DND-41 (cell line): Measurements from ENCODE around the gene DDRGK1.

ENCODE experiments used
- ATAC-seq: fragments of 200-7000 bp; cut with Tn5 transposase; 3 replicates; pipeline ENCODE4 v1.9.1; 2021; ENCODE audit warnings: low read depth; ENCODE audit not compliant: insufficient read depth
- DNase-seq: peaks from one replicate; pipeline ENCODE4 v3.0.0-alpha.2; 2020
- H2AFZ ChIP-seq: 2 replicates; pipeline ENCODE4 v1.6.0; 2012; ENCODE audit warnings: low read depth, low read length
- H3K27ac ChIP-seq: 2 replicates; pipeline ENCODE4 v1.5.1; 2012; ENCODE audit warnings: low read length, inconsistent platforms
- H3K27me3 ChIP-seq: fragments of 200-600 bp; sonication (generic); 2 replicates; pipeline ENCODE4 v1.6.0; 2012; ENCODE audit warnings: low read length, mild to moderate bottlenecking, inconsistent platforms; ENCODE audit not compliant: insufficient read depth, poor library complexity
- H3K36me3 ChIP-seq: 2 replicates; pipeline ENCODE4 v1.5.1; 2012; ENCODE audit warnings: low read length, inconsistent platforms; ENCODE audit not compliant: insufficient read depth
- H3K4me1 ChIP-seq: 2 replicates; pipeline ENCODE4 v1.5.1; 2012; ENCODE audit warnings: mild to moderate bottlenecking, low read length; ENCODE audit not compliant: insufficient read depth
- H3K4me2 ChIP-seq: 2 replicates; pipeline ENCODE4 v1.6.0; 2012; ENCODE audit warnings: mild to moderate bottlenecking, moderate library complexity, low read length, inconsistent platforms; ENCODE audit not compliant: insufficient read depth
- H3K4me3 ChIP-seq, 2 experiments: fragments of 200-600 bp in 1 of 2; shearing (Covaris generic) in 1 of 2; 2 replicates each; pipeline ENCODE4 v1.5.1; 2012 to 2016; ENCODE audit warnings: inconsistent platforms in 2 of 2, low read length in 2 of 2, mild to moderate bottlenecking in 2 of 2, low read depth in 1 of 2, moderate library complexity in 1 of 2
- H3K79me2 ChIP-seq: 2 replicates; pipeline ENCODE4 v1.6.0; 2012; ENCODE audit warnings: low read length, inconsistent platforms; ENCODE audit not compliant: insufficient read depth
- H3K9ac ChIP-seq: 2 replicates; pipeline ENCODE4 v1.6.0; 2012; ENCODE audit warnings: low read depth, mild to moderate bottlenecking, inconsistent platforms, low read length, moderate library complexity
- H3K9me3 ChIP-seq: 2 replicates; pipeline ENCODE4 v1.5.1; 2012; ENCODE audit warnings: low read length, moderate library complexity, mild to moderate bottlenecking, inconsistent platforms; ENCODE audit not compliant: insufficient read depth, severe bottlenecking
- H4K20me1 ChIP-seq: 2 replicates; pipeline ENCODE4 v1.6.0; 2012; ENCODE audit warnings: low read length; ENCODE audit not compliant: insufficient read depth
- EZH2 ChIP-seq: IDR thresholded peaks from 3 replicates; pipeline ENCODE4 v1.6.1; 2012; ENCODE audit warnings: borderline replicate concordance, low read depth, mild to moderate bottlenecking, moderate library complexity, low read length, inconsistent platforms; ENCODE audit not compliant: severe bottlenecking
- TF ChIP-seq, protein P1 (sequence below): IDR thresholded peaks from 2 replicates; pipeline ENCODE4 v1.5.1; 2012; ENCODE audit warnings: borderline replicate concordance, low read length, moderate library complexity, mild to moderate bottlenecking; ENCODE audit not compliant: poor library complexity, severe bottlenecking; ENCODE audit errors: extremely low read depth

The DDRGK1 gene

GRCh38 chr20:3209946-3210317, 5.5 kb upstream of the DDRGK1 start:
- peaks cover 35% of the 10 kb centered on the region for H3K4me1 ChIP-seq
- H3K4me2 ChIP-seq, result peak overlapping the region; percentile 85
- H3K9ac ChIP-seq, result peak overlapping the region; percentile 82
- H4K20me1 ChIP-seq, result peaks cover 5% of the 10 kb centered on the region; the same call in 1 of the 2 replicates
- no peaks in the 10 kb centered on the region for H3K27me3 ChIP-seq
- no peaks in the 10 kb centered on the region for H3K9me3 ChIP-seq
- peak overlapping the region; percentile 75 to 77 for H3K4me3 ChIP-seq
- peaks cover 18% of the 10 kb centered on the region for H3K36me3 ChIP-seq
- TF ChIP-seq, protein P1, sequence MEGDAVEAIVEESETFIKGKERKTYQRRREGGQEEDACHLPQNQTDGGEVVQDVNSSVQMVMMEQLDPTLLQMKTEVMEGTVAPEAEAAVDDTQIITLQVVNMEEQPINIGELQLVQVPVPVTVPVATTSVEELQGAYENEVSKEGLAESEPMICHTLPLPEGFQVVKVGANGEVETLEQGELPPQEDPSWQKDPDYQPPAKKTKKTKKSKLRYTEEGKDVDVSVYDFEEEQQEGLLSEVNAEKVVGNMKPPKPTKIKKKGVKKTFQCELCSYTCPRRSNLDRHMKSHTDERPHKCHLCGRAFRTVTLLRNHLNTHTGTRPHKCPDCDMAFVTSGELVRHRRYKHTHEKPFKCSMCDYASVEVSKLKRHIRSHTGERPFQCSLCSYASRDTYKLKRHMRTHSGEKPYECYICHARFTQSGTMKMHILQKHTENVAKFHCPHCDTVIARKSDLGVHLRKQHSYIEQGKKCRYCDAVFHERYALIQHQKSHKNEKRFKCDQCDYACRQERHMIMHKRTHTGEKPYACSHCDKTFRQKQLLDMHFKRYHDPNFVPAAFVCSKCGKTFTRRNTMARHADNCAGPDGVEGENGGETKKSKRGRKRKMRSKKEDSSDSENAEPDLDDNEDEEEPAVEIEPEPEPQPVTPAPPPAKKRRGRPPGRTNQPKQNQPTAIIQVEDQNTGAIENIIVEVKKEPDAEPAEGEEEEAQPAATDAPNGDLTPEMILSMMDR, result no peak
- TF ChIP-seq EZH2, result no peak
- ATAC-seq, result peak; percentile 37
- peaks cover 50% of the 10 kb centered on the region for H3K79me2 ChIP-seq
- no peak for DNase-seq
- peak overlapping the region; percentile 89 for H3K27ac ChIP-seq
- H2AFZ ChIP-seq, result peak overlapping the region; percentile 93

DNA sequence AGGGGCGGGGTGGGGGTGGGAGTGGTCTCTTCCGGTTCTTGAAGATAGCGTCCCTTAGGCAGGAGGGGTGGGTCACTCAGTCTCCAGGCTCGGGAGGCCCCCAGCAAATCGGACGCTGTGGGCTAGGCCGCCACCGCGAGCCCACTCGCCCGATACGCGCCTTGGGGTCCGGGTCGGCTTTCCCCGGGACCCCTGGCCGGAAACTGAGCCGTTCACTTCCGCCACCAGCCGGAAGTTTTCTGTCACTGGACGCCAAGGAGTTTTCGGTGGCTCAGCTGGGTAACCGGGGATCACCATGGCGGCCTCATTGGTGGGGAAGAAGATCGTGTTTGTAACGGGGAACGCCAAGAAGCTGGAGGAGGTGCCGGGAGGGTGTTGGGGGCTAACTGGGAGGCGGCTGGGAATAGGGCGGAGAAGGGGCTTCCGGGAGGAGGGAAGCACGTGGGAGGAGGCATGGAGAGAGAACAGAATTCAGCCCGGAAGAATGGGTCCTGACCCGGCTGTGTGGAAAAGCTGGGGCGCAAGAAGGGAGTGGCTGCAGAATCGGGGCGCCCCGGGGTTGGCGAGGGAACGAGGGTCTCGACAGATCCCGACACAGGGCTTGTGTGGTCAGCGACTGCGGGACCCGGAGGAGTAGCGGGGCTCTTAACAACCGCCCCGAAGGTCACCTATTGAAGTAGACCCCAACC, 4.9 kb upstream of the DDRGK1 start, which contains the start of gene ITPA:
Gene ITPA (plus strand): TSS at position 242 of the 689 bp plus-strand sequence. CDS start 54 bp downstream, at position 296.
- Histone ChIP-seq H3K4me1 (peaks cover 39% of the 10 kb centered on the region), H3K4me2 (peak within 1 kb of the TSS; percentile 85), H3K27ac (peak within 1 kb of the TSS; percentile 89), H3K27me3 (no peaks in the 10 kb centered on the region), H3K4me3 (peak within 1 kb of the TSS; percentile 75 to 77), H3K9me3 (no peaks in the 10 kb centered on the region), H2AFZ (peak within 1 kb of the TSS; percentile 93), H4K20me1 (peaks cover 5% of the 10 kb centered on the region; the same call in 1 of the 2 replicates), H3K36me3 (peaks cover 15% of the 10 kb centered on the region), H3K79me2 (peaks cover 52% of the 10 kb centered on the region), H3K9ac (peak within 1 kb of the TSS; percentile 82)
- peak; percentile 78 for DNase-seq
- ATAC-seq, result peak; percentile 71
- TF ChIP-seq, protein P1, result no peak
- TF ChIP-seq EZH2, result no peak

- H3K27me3 ChIP-seq, result no peaks in the 10 kb centered on the region
- ATAC-seq (peak; percentile 1; the same call in 2 of the 3 replicates), DNase-seq (peak; percentile 18)
- H4K20me1 ChIP-seq, result peaks cover 5% of the 10 kb centered on the region; the same call in 1 of the 2 replicates
- H3K4me3 ChIP-seq, result peak overlapping the region; percentile 75 to 77
- no peaks in the 10 kb centered on the region for H3K9me3 ChIP-seq
- peak overlapping the region; percentile 82 for H3K9ac ChIP-seq
- H3K27ac ChIP-seq, result peak overlapping the region; percentile 89
- peaks cover 57% of the 10 kb centered on the region for H3K79me2 ChIP-seq
- peak overlapping the region; percentile 93 for H2AFZ ChIP-seq
- TF ChIP-seq, protein P1, result no peak
- no peak for TF ChIP-seq EZH2
- peak overlapping the region; percentile 85 for H3K4me2 ChIP-seq
- peaks cover 42% of the 10 kb centered on the region for H3K4me1 ChIP-seq
- H3K36me3 ChIP-seq, result peaks cover 14% of the 10 kb centered on the region
These were observed 4.3 kb upstream of the DDRGK1 start for GRCh38 chr20:3208786-3209256.
